ENCODE results near the gene DDX24. TPM values are rescaled to one million over a fixed set of nuclear protein-coding genes. Genes with fewer than 3 reads are reported as not detected.

The DDX24 gene
- total RNA-seq, 2 experiments from 2014 or later: 210 to 216 TPM

DNA sequence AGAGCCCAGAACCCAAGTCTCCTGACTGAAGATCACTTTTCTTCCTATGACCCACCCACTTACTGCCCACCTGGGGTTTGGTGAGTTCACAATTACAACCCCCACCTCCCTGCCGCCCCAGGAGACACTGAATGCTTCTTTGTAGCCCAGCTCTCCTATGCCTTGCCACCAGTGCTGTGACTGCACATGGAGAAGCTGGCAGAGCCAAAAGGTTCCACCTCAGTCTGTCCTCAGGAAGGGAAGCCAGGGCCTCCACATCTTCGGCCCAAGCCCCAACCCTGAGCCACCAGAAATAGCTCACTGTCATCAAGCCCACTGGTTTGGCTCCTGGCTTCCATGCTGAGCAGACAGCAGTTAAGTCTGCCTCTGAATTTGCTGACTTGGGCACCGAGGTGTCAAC, 29.2 kb downstream of the DDX24 start:
- Mint-ChIP-seq H3K36me3 (ENCODE audit: low read depth) (peaks cover 86% of the 10 kb centered on the region), H3K27me3 (no peaks in the 10 kb centered on the region), H3K27ac (peak overlapping the region; percentile 42), H3K9me3 (no peaks in the 10 kb centered on the region), H3K4me3 (no peak overlapping the region), H3K4me1 (peaks cover 46% of the 10 kb centered on the region)
- DNase-seq: peak; percentile 9
- ChIA-PET POLR2A (interaction anchor here (1.0 to 4.8 kb wide), 4 partner anchors 13 to 77 kb away, joined by 3 to 30 read pairs (median 4); partner anchors contain the start of genes DDX24, IFI27L1 and IFI27L2), CTCF (interaction anchor here (0.6 to 4.8 kb wide), 8 partner anchors 16 to 129 kb away, joined by 3 to 29 read pairs (median 7); partner anchors contain the start of genes DDX24, IFI27L1 and IFI27L2)

DNA sequence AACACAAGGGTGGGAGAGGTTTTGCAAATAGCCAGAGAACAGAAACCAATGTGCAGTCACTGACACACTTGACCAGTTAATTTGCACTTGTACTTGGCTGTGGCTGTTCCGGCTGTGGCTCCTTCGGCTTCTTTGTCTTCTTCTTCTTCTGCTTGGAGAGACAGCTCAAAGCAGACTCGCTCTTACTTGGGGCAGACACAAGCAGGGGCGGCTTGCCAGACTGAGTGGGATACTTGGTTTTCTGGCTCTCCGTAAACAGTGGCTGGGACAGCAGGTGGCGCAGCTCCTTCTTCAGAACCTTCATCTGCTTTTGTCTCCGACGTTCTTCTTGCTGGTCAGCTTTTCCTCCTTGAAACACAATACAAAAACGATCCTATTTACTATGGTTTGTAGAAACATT, 29.9 kb downstream of the DDX24 start:
- Mint-ChIP-seq H3K27me3 (no peaks in the 10 kb centered on the region), H3K4me3 (no peak overlapping the region), H3K36me3 (ENCODE audit: low read depth) (peaks cover 79% of the 10 kb centered on the region), H3K27ac (peak overlapping the region; percentile 5), H3K9me3 (no peaks in the 10 kb centered on the region), H3K4me1 (peaks cover 39% of the 10 kb centered on the region)
- CTCF ChIA-PET: interaction anchor here (1.4 to 4.8 kb wide), 6 partner anchors 15 to 129 kb away, joined by 4 to 29 read pairs (median 9); partner anchors contain the start of genes DDX24, IFI27L1 and IFI27L2
- peak; percentile 16 for DNase-seq
- POLR2A ChIA-PET: interaction anchor here (1.0 to 4.8 kb wide), 3 partner anchors 13 to 34 kb away, joined by 3 to 30 read pairs (median 4); partner anchors contain the start of genes DDX24 and IFI27L1

DNA sequence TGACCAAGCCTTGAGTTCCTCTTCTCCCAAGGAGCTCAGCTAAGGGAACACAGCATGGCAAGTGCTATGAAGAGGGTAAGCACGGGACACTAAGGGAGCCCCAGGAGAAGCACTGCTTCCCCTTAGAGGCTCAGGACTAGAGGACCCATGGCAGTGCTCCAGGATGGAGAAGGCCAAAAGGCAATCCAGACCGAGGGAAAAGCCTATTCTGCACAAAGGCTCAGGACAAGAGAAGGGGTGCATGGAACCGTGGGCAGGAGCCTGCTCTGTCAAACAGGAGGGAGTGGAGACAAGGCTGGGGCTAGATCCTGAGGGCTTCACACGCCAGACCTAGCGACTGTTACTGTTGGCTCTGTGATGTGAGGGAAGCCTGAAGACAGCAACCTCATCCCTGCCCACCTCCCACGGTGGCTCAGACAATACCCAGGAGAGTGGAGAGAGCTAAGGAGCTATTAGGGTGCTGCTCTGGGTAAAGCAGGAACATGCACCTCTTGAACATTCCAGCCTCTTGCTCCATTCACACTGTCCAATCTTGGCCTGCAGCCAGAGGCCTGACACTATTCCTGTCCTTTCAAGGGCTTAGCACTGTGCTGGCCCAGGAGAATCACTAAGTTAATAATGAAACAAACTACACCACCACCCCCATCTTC, 30.6 kb downstream of the DDX24 start:
- ChIA-PET CTCF (interaction anchor here (1.4 to 4.8 kb wide), 3 partner anchors 14 to 87 kb away, joined by 4 to 29 read pairs (median 22); no protein-coding TSS in a partner anchor), POLR2A (interaction anchor here (1.0 to 4.8 kb wide), 2 partner anchors 31 to 33 kb away, joined by 3 to 30 read pairs; partner anchors contain the start of genes DDX24 and IFI27L1)
- Mint-ChIP-seq H3K4me3 (no peak overlapping the region), H3K27ac (no peak overlapping the region), H3K9me3 (no peaks in the 10 kb centered on the region), H3K36me3 (ENCODE audit: low read depth) (peaks cover 78% of the 10 kb centered on the region), H3K27me3 (no peaks in the 10 kb centered on the region), H3K4me1 (peaks cover 32% of the 10 kb centered on the region)
- peak; percentile 13 for DNase-seq

DNA sequence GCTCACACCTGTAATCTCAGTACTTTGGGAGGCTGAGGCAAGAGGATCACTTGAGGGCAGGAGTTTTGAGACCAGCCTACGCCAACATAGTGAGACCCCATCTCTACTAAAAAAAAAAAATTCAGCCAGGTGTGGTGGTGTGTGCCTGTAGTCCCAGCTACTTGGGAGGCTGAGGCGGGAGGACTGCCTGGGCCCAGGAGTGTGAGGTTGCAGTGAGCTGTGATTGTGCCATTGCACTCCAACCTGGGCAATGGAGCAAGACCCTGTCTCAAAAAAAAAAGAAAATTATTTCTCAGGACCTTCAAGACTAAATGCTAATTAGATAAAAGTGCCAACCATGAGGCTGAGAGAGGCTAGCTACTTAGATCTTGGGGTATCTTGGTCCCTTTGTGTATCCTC, 31.4 kb downstream of the DDX24 start:
- Mint-ChIP-seq H3K4me1 (peaks cover 24% of the 10 kb centered on the region), H3K9me3 (no peaks in the 10 kb centered on the region), H3K36me3 (ENCODE audit: low read depth) (peaks cover 73% of the 10 kb centered on the region), H3K27me3 (no peaks in the 10 kb centered on the region), H3K27ac (no peak overlapping the region), H3K4me3 (no peak overlapping the region)
- POLR2A ChIA-PET: no interaction called here
- CTCF ChIA-PET: interaction anchor here (0.9 to 4.8 kb wide), 4 partner anchors 14 to 131 kb away, joined by 3 to 29 read pairs (median 12); no protein-coding TSS in a partner anchor
- DNase-seq: no peak

DNA sequence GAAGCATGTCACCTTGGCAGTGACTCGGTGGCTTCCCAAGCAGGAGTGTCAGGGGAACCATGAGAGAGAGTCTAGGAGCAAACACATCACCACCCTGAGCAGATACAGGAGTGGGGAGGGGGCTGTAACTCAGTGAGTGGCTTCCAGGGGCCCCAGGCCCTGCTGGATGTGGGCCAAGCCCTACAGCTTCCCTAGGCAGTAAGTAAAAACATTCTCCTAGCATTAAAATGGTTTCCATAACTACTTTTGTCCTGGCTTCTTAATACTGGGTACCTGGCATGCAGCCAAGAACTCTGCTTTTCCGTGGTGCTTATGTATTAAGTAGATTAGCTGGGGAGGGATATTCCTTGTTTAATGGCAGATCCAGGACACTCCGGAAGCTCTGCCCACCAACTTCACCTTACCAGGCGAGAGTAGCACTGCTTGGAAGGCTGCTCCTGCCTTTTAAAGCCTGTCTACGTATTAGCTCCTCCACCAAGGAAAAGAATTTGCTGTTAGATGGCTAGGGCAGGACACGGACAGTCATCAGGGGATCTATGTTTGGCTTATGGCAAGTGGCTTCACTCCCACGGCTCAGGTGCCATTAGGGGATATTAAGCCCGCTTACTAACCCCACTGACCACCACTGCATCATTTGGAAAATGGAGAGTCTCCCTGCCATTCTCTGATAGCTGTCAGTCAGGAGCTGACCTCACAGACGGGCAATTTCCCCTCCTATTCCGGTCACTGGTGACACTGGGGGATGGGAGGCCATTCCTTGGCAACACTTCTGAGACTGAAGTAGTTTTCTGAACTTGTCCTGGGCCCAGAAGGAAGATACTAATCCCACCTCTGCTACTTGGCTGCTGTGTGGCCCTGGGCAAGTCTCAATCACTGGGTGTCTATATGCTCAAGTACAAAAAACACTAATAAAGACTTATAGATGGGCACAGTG, 32.0 kb downstream of the DDX24 start:
- Mint-ChIP-seq H3K36me3 (ENCODE audit: low read depth) (peaks cover 69% of the 10 kb centered on the region), H3K27ac (no peak overlapping the region), H3K4me3 (no peak overlapping the region), H3K27me3 (no peaks in the 10 kb centered on the region), H3K9me3 (no peaks in the 10 kb centered on the region), H3K4me1 (peaks cover 18% of the 10 kb centered on the region)
- POLR2A ChIA-PET: interaction anchor here (1.0 kb wide), 1 partner anchor 8 kb away, joined by 3 read pairs; no protein-coding TSS in a partner anchor
- peak; percentile 6 for DNase-seq
- CTCF ChIA-PET: interaction anchor here (0.9 to 4.8 kb wide), 6 partner anchors 13 to 131 kb away, joined by 3 to 29 read pairs (median 3); no protein-coding TSS in a partner anchor

DNA sequence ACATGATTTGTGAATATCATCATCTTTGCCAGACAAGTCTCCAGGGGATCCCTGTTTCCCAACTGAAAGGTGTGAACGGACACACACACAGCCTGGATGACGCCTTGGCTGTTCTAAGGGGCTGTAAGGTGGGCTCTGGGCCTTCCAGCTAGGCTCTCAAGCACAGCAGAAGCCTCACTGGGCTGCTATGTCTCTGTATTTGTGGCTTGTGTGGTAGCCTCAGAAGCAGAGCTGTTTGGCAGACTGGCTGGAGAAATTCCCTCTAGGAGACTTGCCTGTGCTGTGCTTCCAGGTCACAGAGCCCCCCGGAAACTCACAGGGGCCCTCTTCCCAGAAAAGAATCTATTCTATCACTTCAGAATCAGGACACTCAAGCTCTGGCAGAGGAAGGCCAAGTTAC, 33.4 kb downstream of the DDX24 start:
- CTCF ChIA-PET: interaction anchor here (1.3 to 3.1 kb wide), 3 partner anchors 11 to 89 kb away, joined by 3 to 10 read pairs (median 4); no protein-coding TSS in a partner anchor
- Mint-ChIP-seq H3K36me3 (ENCODE audit: low read depth) (peaks cover 61% of the 10 kb centered on the region), H3K27ac (no peak overlapping the region), H3K4me1 (peaks cover 10% of the 10 kb centered on the region), H3K4me3 (no peak overlapping the region), H3K9me3 (no peaks in the 10 kb centered on the region), H3K27me3 (no peaks in the 10 kb centered on the region)
- POLR2A ChIA-PET: interaction anchor here (1.0 to 1.5 kb wide), 2 partner anchors 10 to 20 kb away, joined by 3 read pairs; no protein-coding TSS in a partner anchor
- DNase-seq: peak; percentile 9

DNA sequence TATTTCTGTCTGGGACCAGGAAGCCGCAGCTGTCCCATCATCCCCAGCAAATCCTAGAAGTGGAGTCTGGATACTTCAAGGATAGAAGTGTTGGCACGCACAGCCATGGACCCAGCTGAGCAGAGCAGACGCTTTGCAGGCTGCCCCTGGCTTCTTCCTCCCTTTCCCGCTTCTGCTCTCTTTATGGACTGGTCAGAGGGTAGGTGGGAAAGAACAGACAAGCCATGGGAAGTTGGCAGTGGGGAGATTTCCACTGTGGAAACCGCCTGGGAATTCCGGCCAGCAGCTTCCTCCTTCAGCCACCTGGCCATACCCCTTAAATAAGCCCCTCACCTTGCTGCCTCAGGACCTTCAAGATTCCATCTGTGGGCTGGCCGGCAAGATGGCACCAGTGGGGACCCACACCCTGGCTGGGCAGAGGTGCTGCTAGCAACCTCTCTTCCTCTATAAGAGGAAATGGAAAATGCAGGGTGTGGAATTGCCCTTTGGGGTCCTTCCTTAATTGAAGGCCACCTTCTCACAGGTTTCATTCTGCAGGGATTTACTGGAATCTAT, 34.2 kb downstream of the DDX24 start:
- CTCF ChIA-PET: interaction anchor here (1.0 to 3.1 kb wide), 3 partner anchors 10 to 90 kb away, joined by 3 to 10 read pairs (median 4); no protein-coding TSS in a partner anchor
- DNase-seq: no peak

DNA sequence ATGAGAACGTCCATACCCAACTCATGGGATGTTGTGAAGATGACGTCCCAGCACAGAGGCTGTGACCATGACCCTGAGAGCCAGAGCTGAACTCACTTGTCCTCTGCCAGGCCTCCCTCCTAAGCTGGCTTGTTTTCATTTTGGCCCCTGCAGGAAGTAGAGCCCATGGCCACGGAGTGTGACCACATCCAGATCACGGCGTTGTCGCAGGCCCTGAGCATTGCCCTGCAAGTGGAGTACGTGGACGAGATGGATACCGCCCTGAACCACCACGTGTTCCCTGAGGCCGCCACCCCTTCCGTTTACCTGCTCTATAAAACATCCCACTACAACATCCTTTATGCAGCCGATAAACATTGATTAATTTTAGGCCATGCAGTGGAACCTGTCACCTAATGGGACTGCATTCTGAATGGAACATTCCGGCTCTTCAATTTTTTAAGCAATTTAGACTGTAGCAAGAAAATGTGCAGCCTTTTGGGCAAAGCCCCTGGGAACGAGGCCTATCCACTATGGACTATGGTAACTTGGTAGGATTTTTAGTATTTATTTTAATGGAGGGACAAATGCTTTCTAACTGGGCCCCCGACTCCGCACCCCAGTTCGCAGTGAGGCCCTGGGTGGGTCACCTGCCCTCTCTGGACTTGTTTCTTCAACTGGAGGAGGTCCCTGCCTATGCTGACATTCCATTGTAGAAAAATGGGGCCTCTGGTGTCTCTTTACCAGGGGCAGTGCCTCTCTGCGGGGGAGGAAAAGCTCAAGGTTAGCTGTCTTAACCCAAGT, 35.2 kb downstream of the DDX24 start:
- no peak overlapping the region for H3K4me3 Mint-ChIP-seq
- H3K27ac Mint-ChIP-seq: no peak overlapping the region
- H3K27me3 Mint-ChIP-seq: no peaks in the 10 kb centered on the region
- H3K4me1 Mint-ChIP-seq: no peaks in the 10 kb centered on the region
- H3K9me3 Mint-ChIP-seq: no peaks in the 10 kb centered on the region
- peaks cover 43% of the 10 kb centered on the region for H3K36me3 Mint-ChIP-seq (ENCODE audit: low read depth)
- CTCF ChIA-PET: interaction anchor here (1.0 to 3.1 kb wide), 3 partner anchors 9 to 91 kb away, joined by 3 to 10 read pairs (median 4); no protein-coding TSS in a partner anchor
- POLR2A ChIA-PET: interaction anchor here (1.4 kb wide), 1 partner anchor 10 kb away, joined by 5 read pairs; no protein-coding TSS in a partner anchor
- no peak for DNase-seq

More for the DNA sequence above, 34.2 kb downstream of the DDX24 start:
- POLR2A ChIA-PET: interaction anchor here (1.5 kb wide), 1 partner anchor 19 kb away, joined by 3 read pairs; no protein-coding TSS in a partner anchor
- Mint-ChIP-seq H3K27me3 (no peaks in the 10 kb centered on the region), H3K36me3 (ENCODE audit: low read depth) (peaks cover 53% of the 10 kb centered on the region), H3K9me3 (no peaks in the 10 kb centered on the region), H3K4me1 (peaks cover 1% of the 10 kb centered on the region), H3K4me3 (no peak overlapping the region), H3K27ac (no peak overlapping the region)

DNA sequence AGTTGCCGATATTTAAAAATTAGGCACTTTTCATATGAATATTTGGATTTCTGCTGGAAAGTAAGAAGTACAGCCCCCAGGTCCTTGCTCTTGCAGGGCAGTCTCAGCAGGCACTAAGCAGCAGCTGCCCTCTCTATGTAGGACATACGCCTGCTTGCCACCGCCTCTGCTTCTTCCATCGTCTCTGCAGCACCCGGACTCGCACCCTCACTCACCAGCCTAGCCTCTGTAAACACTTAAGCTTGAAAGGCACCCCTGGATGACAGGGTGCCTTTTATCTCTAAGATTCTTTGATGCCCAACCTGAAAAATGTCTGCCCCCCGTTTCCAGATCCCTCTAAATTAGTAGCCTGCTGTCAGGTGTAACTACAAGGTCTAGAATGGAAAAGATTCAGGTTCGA, 35.9 kb downstream of the DDX24 start:
- CTCF ChIA-PET: no interaction called here

DNA sequence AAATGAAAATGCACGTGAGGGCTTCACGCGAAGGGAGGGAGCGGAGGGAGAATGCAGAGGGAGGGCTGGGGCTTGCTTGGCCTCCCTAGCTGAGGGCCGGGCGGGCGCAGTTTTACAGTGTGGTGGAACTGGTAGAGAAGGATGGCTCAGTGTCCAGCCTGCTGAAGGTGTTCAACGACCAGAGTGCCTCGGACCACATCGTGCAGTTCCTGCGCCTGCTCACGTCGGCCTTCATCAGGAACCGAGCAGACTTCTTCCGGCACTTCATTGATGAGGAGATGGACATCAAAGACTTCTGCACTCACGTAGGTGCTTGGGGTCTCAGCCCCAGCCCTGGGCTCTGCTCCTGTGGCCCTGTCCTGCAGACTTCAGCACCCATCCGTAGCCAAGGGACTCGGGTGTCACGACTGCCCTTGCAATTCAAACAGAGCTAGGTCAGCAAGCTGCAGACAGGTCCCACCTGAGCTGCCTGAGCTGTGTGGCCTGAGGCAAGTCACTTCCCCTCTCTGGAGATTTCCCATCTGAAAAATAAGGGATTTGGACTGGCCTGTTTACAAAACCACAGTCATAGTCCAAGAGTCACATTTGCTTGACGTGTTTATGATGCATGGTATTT, 36.4 kb downstream of the DDX24 start:
- Mint-ChIP-seq H3K27me3 (no peaks in the 10 kb centered on the region), H3K27ac (no peak overlapping the region), H3K36me3 (ENCODE audit: low read depth) (peaks cover 32% of the 10 kb centered on the region), H3K4me3 (no peak overlapping the region), H3K9me3 (no peaks in the 10 kb centered on the region), H3K4me1 (no peaks in the 10 kb centered on the region)
- ChIA-PET POLR2A (interaction anchor here (1.1 to 1.4 kb wide), 2 partner anchors 9 to 19 kb away, joined by 4 to 5 read pairs; no protein-coding TSS in a partner anchor), CTCF (no interaction called here)
- no peak for DNase-seq

More for the DNA sequence above, 35.9 kb downstream of the DDX24 start:
- Mint-ChIP-seq H3K27ac (no peak overlapping the region), H3K4me3 (no peak overlapping the region), H3K27me3 (no peaks in the 10 kb centered on the region), H3K9me3 (no peaks in the 10 kb centered on the region), H3K4me1 (no peaks in the 10 kb centered on the region), H3K36me3 (ENCODE audit: low read depth) (peaks cover 37% of the 10 kb centered on the region)
- no peak for DNase-seq
- POLR2A ChIA-PET: interaction anchor here (1.4 kb wide), 1 partner anchor 9 kb away, joined by 5 read pairs; no protein-coding TSS in a partner anchor

DNA sequence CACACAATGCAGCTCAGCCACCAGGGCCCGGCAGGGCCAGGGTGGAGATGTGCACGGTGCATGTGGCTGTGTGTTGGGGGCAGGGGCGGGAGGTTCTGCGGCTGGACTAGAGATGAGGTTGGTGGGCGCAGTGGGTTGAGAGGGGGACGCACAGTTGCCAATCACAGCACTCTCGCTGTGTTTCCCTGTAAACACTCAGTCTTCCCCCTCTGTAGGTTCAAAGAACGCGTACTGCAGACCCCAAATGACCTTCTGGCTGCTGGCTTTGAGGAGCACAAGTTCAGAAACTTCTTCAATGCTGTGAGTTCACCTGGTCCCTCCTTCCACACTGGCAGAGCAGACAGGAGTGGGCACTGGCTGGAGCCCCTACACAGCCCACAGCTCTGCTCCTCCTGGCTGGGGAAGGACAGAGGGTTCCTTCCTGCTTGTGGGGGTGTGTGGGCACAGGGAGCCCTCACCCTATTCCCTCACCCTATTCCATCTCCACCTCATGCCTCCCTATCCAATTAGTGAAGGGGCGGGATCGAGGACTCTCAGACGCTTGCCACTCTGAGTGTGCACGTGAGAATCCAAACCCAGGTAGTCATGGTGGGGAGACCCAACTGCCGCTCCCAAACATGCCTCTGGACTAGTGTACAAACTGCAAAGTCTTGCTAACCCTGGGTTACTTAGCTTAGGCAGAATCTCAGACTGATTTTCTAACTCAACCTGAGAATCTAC, 37.1 kb downstream of the DDX24 start:
- no peaks in the 10 kb centered on the region for H3K27me3 Mint-ChIP-seq
- H3K9me3 Mint-ChIP-seq: no peaks in the 10 kb centered on the region
- DNase-seq: no peak
- H3K36me3 Mint-ChIP-seq (ENCODE audit: low read depth): peaks cover 33% of the 10 kb centered on the region
- ChIA-PET CTCF (no interaction called here), POLR2A (interaction anchor here (1.1 kb wide), 1 partner anchor 19 kb away, joined by 4 read pairs; no protein-coding TSS in a partner anchor)
- no peak overlapping the region for H3K4me3 Mint-ChIP-seq
- peak overlapping the region; percentile 36 for H3K27ac Mint-ChIP-seq
- H3K4me1 Mint-ChIP-seq: no peaks in the 10 kb centered on the region
